Psoas muscle (tissue), 8 donors: ENCODE measurements around the gene DIRAS2. TPM values are rescaled to one million over a fixed set of nuclear protein-coding genes. Genes with fewer than 3 reads are reported as not detected.

Source experiments
- ATAC-seq, 4 donors: fragments of 200-7000 bp; cut with Tn5 transposase; one replicate each; pipeline ENCODE4 v1.9.1; 2020; ENCODE audit warnings: moderate library complexity in 3 of 4, mild to moderate bottlenecking in 2 of 4
- DNase-seq, 2 donors: peaks; one replicate each; pipeline ENCODE4 v3.0.0-alpha.2; 2020
- H3K27ac ChIP-seq: fragments of 200-600 bp; one replicate; pipeline ENCODE4 v1.8.0; 2022
- H3K27me3 ChIP-seq, 3 donors: fragments of 200-600 bp in 1 of 3; one replicate each; pipeline versions ENCODE4 v1.6.1 to v1.8.0; 2013 to 2022; ENCODE audit warnings: low read length in 2 of 3, mild to moderate bottlenecking in 2 of 3, moderate library complexity in 1 of 3; ENCODE audit not compliant: insufficient read depth in 3 of 3
- H3K36me3 ChIP-seq, 2 donors: fragments of 200-600 bp in 1 of 2; one replicate each; pipeline versions ENCODE4 v1.6.1 to v1.8.0; 2013 to 2022; ENCODE audit warnings: low read depth in 1 of 2, mild to moderate bottlenecking in 1 of 2, moderate library complexity in 1 of 2; ENCODE audit not compliant: insufficient read depth in 1 of 2
- H3K4me1 ChIP-seq: fragments of 200-600 bp; one replicate; pipeline ENCODE4 v1.8.0; 2022
- H3K4me3 ChIP-seq: fragments of 200-600 bp; one replicate; pipeline ENCODE4 v1.8.0; 2022; ENCODE audit warnings: mild to moderate bottlenecking
- H3K9me3 ChIP-seq: fragments of 200-600 bp; one replicate; pipeline ENCODE4 v1.8.0; 2022
- WGBS, 3 donors: extraction: QIAGEN DNeasy Blood & Tissue Kit; methylation state at CpG; one replicate each; pipeline versions ENCODE4 v1.1.6 to v1.1.7; 2013; 5-methylcytosine and 5-hydroxymethylcytosine counted together
- intact Hi-C, 2 donors: fragments of 100-400 bp; cut with DNase I; formaldehyde crosslinking; loops; one replicate each; pipeline versions ENCODE4 v1.11.0 to v1.14.2; 2022
- polyA plus RNA-seq, 3 donors: library from polyadenylated mRNA; stranded (reverse); fragments of 200-250 nt; gene quantifications; one replicate each; pipeline ENCODE4 v1.2.3, GENCODE V29; 2013
- total RNA-seq, 4 donors: library from RNA; stranded (reverse); fragmentation: NEBNext Ultra II Directional in 2 of 4; extraction: Animal tissue kit (Norgen Biotek cat#: 25700) in 2 of 4; gene quantifications; one replicate each; pipeline versions ENCODE4 v1.2.1 to v1.2.4, GENCODE V29; 2021 to 2023
- TF ChIP-seq, protein P1 (sequence below): fragments of 200-600 bp; IDR thresholded peaks from one replicate; pipeline ENCODE4 v1.8.0; 2022; ENCODE audit warnings: antibody characterized with exemption
- donor health status: healthy with polysubstance abuse.
- donor health status: DM: no; HTN: no; CAD: no; lungs with moderate emphysema.
- donor health status: Bipolar disorder and iron deficiency.
- donor health status: healthy.
- donor health status: DM: yes; HTN: yes; CAD: no.
- donor health status: DM: no; HTN: no; CAD: no.
- donor health status: DM: no; HTN: no; CAD: no.
- donor health status: DM: yes; HTN: yes; CAD: no.

The DIRAS2 gene
- total and polyA plus RNA-seq, 7 donors = 0.05 to 0.07 (median 0.06) TPM; not detected in 4

DNA sequence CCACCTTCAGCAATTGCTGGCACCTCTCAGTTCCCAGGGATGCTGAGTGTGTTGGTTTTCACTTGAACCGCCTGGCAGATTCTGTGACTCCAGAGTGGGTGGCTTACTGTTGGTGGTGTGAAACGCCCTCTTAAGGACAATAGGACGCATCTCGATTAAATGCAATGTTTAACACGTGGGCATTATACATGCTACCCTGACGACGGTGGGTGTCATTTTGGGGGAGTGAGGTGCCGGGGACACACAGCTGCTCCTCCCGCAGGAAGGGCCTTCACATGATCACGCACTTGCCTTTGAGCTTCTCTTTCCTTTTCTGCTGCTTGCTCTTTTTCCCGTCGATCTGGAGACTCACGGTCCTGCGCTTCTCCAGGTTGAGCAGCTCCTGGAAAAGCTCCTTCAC, 29.7 kb downstream of the DIRAS2 start:
- Histone ChIP-seq H3K9me3 (no peaks in the 10 kb centered on the region), H3K4me1 (no peaks in the 10 kb centered on the region), H3K36me3 (no peaks in the 10 kb centered on the region), H3K27ac (no peak overlapping the region), H3K27me3 (no peaks in the 10 kb centered on the region), H3K4me3 (no peak overlapping the region)
- intact Hi-C loops = no loop called here
- DNase-seq (no peak), ATAC-seq (no peak)
- WGBS, 3 donors = 92 to 95% (median 92%) methylated on average over 14 of the region's 14 CpGs
- TF ChIP-seq, protein P1, sequence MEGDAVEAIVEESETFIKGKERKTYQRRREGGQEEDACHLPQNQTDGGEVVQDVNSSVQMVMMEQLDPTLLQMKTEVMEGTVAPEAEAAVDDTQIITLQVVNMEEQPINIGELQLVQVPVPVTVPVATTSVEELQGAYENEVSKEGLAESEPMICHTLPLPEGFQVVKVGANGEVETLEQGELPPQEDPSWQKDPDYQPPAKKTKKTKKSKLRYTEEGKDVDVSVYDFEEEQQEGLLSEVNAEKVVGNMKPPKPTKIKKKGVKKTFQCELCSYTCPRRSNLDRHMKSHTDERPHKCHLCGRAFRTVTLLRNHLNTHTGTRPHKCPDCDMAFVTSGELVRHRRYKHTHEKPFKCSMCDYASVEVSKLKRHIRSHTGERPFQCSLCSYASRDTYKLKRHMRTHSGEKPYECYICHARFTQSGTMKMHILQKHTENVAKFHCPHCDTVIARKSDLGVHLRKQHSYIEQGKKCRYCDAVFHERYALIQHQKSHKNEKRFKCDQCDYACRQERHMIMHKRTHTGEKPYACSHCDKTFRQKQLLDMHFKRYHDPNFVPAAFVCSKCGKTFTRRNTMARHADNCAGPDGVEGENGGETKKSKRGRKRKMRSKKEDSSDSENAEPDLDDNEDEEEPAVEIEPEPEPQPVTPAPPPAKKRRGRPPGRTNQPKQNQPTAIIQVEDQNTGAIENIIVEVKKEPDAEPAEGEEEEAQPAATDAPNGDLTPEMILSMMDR = no peak

DNA sequence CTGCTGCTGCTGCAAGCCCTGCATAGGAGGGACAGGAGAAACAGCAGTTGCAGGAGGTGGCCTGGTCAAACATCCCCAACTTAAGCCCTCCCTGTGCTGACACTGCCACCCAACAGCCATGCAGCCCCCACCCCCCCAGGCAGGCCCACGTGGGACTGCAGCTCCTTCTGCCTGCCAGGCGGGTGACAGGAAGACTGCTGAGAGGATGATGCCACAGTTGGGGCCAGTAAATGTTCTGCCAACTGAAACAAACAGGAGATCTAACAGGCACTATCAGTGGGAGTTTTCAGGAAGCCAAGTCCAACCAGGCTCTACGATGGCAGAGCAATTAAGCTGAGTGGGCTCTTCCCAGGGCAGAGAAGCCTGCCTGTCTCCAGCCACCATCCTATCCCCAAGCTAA, 31.1 kb downstream of the DIRAS2 start:
- DNase-seq = no peak
- ATAC-seq = no peak
- 43 to 67% (median 43%) methylated on average over 3 of the region's 3 CpGs for WGBS, 3 donors
- intact Hi-C loops = no loop called here
- TF ChIP-seq, protein P1 = no peak
- Histone ChIP-seq H3K9me3 (no peaks in the 10 kb centered on the region), H3K27ac (no peak overlapping the region), H3K27me3 (peaks cover 0 to 7% (median 0%) of the 10 kb centered on the region in 3 donors), H3K4me1 (no peaks in the 10 kb centered on the region), H3K36me3 (no peaks in the 10 kb centered on the region), H3K4me3 (no peak overlapping the region)

DNA sequence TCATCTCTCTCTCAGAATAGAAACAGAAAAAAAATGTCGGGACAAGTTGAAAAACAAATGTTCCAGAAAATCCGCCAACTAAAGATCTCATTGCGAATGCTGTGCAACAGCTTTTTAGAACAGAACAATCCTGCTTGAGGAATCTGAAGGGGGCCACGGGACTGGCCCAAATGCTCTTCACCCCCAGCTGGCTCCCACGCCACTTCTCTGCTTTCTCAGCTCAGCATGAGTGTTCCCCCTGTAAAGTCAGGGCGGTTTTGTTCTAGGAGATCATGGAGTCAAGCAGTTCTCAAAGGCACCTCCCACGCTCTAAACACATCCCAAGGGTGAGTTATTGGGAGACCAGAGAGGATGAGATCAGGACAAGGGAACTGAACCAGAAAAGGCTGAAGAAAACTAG, 31.5 kb downstream of the DIRAS2 start:
- Histone ChIP-seq H3K9me3 (no peaks in the 10 kb centered on the region), H3K36me3 (no peaks in the 10 kb centered on the region), H3K27me3 (peaks cover 0 to 7% (median 0%) of the 10 kb centered on the region in 3 donors), H3K4me3 (no peak overlapping the region), H3K27ac (no peak overlapping the region), H3K4me1 (no peaks in the 10 kb centered on the region)
- DNase-seq (no peak), ATAC-seq (no peak)
- TF ChIP-seq, protein P1 = no peak
- intact Hi-C loops = no loop called here
- WGBS, 3 donors = 74 to 83% (median 82%) methylated on average over 7 of the region's 7 CpGs

GRCh38 chr9:90607701-90608516, 34.7 kb downstream of the DIRAS2 start:
- no peaks in the 10 kb centered on the region for H3K9me3 ChIP-seq
- H3K36me3 ChIP-seq = no peaks in the 10 kb centered on the region
- TF ChIP-seq, protein P1 = no peak
- intact Hi-C loops = no loop called here
- WGBS, 3 donors = 64 to 75% (median 69%) methylated on average over 10 of the region's 10 CpGs
- DNase-seq (no peak), ATAC-seq (no peak)
- H3K4me3 ChIP-seq = no peak overlapping the region
- H3K4me1 ChIP-seq = no peaks in the 10 kb centered on the region
- H3K27me3 ChIP-seq = peaks cover 0 to 7% (median 0%) of the 10 kb centered on the region in 3 donors
- no peak overlapping the region for H3K27ac ChIP-seq

GRCh38 chr9:90600029-90600428, 42.6 kb downstream of the DIRAS2 start:
- Histone ChIP-seq H3K27me3 (peaks cover 1 to 9% (median 2%) of the 10 kb centered on the region in 3 donors), H3K9me3 (no peaks in the 10 kb centered on the region), H3K27ac (no peak overlapping the region), H3K36me3 (no peaks in the 10 kb centered on the region), H3K4me1 (no peaks in the 10 kb centered on the region), H3K4me3 (no peak overlapping the region)
- WGBS, 3 donors = 60 to 95% (median 70%) methylated on average over 1 of the region's 1 CpG
- no peak for DNase-seq
- intact Hi-C loops = no loop called here
- TF ChIP-seq, protein P1 = no peak
- no peak for ATAC-seq
